DMS53 treated with DMSO at 0.1 percent for 48 hours (cell line): ENCODE results near the gene CCNL2.

Experiments
- DNase-seq: peaks from one replicate; lab custom pipeline; 2025; ENCODE audit not compliant: unreplicated experiment; lab: John Stamatoyannopoulos, UW

The CCNL2 gene

GRCh38 chr1:1343811-1344421 is 55.2 kb downstream of the CCNL2 start:
- DNase-seq = no peak

GRCh38 chr1:1342584-1343115 is 56.5 kb downstream of the CCNL2 start:
- DNase-seq = no peak

- no peak for DNase-seq
These were observed 57.0 kb downstream of the CCNL2 start for GRCh38 chr1:1342061-1342562.

- no peak for DNase-seq
These were observed 57.5 kb downstream of the CCNL2 start for GRCh38 chr1:1341549-1342021.

DNA sequence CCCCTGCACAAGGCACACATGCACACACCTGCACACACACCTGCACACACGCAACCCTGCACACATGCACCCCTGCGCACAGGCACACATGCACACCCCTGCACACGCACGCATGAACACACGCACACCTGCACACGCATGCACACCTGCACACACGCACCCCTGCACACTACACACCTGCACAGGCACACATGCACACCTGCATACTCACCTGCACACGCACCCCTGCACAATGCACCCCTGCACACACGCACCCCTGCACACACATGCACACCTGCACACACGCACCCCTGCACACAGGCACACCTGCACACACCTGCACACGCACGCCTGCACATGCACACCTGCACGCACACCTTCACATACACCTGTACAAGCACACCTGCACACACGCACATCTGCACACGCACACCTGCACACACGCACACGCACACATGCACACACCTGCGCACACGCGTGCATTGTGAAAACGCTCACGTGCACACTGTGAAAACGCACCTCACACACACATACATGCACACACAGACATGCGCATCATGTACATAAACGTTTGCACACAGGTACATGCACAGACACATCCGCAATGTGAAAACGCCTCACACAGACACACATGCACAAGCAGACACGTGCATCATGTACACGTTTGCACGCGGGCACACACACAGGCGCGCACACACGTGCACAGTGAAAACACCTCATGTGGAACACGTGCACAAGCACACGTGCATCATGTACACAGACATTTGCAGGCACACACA is 58.2 kb downstream of the CCNL2 start:
- DNase-seq = no peak

- no peak for DNase-seq
These were observed 59.0 kb downstream of the CCNL2 start for GRCh38 chr1:1340185-1340584.

DNA sequence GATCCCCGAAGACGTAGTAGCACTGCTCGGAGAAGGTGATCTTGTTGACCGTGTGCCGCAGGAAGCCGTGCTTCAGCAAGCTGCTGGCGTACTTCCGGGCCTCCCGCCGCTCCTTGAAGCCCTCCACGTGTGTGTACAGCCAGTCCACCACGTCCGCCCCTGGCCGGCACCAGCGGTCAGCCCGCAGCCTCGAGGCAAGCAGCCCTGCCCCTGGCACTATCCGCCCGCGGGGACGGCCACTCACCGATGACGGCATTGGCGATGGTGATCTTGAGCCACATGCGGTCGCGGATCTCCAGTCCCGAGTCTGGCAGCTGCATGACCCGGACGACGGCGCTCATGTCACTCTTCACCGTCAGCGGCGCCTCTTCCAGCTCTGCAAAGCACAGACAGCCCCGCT is 60.9 kb downstream of the CCNL2 start:
- no peak for DNase-seq

DNA sequence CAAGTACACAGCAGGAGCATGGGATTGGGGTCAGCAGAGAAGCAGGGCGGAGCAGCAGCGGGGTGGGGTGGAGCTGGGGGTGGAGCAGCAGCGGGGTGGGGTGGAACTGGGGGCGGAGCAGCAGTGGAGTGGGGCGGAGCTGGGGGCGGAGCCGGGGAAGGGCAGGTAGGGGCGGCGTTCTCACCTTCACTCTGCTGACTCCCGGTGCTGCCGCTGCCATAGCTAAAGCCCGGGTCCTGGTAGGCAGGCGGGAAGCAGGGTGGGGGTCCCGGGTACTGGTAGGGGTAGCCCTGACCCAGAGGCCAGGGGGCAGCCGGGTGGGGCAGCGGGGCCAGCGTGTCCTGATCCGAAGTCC is 61.4 kb downstream of the CCNL2 start:
- DNase-seq = no peak

GRCh38 chr1:1336931-1337792 is 62.0 kb downstream of the CCNL2 start:
- DNase-seq = no peak

DNA sequence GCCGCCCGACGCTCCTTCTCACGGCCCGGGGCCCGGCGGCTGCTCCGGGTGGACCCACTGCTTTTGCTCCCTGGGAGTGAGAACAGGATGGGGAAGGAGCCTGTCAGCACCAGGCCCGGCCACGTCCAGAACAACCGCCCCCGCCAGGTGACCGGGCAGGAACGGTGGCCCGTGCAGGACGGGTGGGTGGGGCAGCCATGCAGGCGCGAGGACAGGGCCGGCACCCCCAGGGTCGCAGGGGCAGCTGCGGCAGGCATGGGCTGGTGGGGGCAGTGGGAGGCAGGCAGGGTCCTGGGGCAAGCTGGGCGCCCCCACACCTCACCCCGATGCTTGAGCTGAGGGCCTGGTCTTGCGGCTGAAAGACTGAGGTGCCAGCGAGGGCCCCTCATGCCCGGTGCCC is 62.7 kb downstream of the CCNL2 start:
- no peak for DNase-seq

- no peak for DNase-seq
These were observed 63.3 kb downstream of the CCNL2 start for GRCh38 chr1:1335792-1336248.
